Superior temporal gyrus (tissue), 1 donor: ENCODE data around the gene CFAP77.

ENCODE experiments used
- DNase-seq: peaks from one replicate; pipeline ENCODE4 v3.0.0-alpha.2; 2016; ENCODE audit errors: extremely low spot score

Gene CFAP77

GRCh38 chr9:132516911-132517310, 106.9 kb downstream of the CFAP77 start:
- no peak for DNase-seq

DNA sequence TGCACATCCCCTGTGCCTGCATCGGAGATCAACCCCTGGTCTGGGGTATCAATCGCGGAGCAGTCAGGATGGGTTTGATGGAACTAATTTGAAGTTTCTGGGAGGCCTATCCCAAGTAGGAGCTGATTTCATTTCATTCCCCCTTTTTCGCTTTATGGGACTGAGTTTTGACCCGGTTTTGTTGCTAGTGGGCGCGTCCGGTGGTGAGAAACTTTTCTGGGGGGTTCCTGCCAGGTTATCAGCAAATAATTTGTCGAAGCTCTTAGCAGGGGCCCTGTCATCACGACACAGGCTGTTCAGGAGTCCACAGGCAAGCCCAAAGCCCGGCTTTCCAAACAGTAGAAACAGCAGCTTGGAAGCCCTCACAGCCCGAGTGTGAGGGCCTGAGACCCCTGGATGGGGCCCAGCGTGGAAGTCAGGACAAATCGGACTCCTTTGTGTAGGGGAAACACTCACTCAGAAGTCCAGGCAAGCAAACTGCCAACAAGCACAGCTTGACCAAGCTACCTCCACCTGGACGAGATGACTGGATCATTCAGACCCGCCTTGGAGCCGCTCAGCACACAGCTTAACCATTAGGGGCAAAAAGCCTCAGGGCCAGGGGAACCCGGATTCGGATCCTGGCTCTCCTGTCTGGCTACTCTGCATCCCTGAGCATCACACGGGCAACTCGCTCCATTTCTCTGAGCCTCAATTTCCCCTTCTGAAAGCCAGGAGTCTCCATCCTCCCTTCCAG, 108.0 kb downstream of the CFAP77 start:
- DNase-seq: no peak

GRCh38 chr9:132518626-132519025, 108.6 kb downstream of the CFAP77 start:
- no peak for DNase-seq

DNA sequence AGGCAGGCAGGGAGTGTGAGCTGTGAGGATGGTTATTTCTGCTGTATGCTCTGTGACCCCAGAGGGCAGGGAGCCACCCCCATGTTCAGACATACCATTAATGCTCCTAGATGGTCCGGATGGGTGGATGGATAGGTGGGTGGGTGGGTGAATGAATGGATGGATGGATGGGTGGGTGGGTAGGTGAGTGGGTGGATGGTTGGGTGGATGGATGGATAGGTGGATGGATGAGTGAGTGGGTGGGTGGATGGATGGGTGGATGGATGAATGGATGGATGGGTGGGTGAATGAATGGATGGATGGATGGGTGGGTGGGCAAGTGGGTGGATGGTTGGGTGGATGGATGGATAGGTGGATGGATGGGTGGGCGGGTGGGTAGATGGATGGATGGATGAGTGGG, 109.0 kb downstream of the CFAP77 start:
- DNase-seq: no peak

DNA sequence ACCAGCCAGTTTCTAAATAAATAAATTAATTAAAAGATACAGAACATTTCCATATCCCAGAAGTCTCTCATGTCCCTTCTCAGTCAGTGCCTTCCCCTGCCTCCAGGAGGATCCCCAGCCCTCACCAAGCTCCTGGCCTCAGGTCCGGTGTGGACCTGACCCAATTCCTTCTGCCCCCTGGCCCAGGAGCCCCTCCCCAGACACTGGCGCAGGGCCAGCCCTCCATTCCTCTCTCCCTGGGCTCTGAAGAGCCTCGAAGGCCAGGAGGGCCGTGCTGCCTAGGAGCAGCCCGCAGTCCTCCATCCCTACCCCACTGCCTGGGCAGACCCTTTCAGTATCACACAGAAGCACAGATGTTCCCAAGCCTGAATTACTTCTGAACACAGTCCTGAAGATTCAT, 110.6 kb downstream of the CFAP77 start:
- DNase-seq: no peak

GRCh38 chr9:132525308-132526023, 115.5 kb downstream of the CFAP77 start:
- no peak for DNase-seq

DNA sequence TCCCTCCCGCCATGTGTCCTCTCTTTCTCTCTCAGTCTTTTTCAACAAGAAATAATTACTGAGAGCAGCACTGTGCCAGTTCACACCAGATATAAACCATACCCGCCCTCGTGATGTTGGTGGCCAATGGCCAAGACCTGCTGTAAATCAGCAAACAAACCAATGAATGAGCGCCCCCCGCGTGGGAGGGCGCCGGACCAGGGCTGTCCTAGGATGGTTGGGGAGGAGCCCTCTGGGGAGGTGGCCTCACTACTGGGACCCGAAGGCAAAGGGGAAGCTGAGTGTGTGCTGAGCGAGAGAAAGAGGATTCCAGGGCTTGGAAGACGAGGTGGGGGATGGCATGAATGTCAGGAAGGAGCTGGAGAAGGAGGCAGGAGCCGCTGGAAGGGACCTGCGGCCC, 121.2 kb downstream of the CFAP77 start:
- DNase-seq: no peak

DNA sequence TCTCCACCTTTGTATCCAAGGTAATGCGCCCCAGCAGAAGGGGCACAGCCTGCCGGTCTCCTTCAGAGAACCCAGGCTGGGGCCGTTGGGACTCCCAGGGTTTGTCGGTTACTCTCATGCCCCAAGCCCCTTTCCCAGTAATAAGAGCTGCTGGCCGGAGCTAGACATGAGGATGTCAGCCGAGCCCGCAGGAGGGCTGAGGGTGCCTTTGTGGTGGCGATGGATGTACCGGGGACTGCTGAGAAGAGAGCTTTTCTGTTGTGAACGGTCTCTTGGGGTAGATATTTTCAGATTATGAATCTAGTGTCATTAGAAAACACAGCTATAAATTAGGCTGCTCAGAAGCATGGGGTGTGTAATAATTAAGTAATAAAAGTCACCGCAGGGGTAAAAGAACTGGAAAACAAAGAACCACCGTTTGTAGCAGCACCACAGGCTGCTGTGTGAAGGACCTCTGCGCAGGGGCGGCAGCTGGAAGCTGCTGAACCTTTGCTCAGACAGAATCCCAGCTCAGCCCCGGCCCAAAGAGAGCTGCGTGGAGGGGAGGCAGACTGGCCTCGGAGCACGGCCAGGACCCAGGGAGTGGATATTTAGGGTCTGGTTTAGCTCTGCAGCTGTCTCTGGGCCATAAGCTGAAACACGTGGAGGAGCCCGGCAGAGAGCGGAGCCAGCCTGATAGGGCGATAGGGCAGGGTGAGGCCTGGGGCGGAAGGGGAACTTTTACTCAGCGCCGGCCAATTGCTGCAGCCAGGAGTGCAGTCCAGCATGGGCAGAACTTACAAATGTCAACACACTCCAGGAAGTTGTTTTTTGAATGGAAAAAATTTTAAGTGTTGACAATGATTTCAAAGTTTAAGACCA, 121.9 kb downstream of the CFAP77 start:
- no peak for DNase-seq

GRCh38 chr9:132534832-132535231, 124.8 kb downstream of the CFAP77 start:
- no peak for DNase-seq

DNA sequence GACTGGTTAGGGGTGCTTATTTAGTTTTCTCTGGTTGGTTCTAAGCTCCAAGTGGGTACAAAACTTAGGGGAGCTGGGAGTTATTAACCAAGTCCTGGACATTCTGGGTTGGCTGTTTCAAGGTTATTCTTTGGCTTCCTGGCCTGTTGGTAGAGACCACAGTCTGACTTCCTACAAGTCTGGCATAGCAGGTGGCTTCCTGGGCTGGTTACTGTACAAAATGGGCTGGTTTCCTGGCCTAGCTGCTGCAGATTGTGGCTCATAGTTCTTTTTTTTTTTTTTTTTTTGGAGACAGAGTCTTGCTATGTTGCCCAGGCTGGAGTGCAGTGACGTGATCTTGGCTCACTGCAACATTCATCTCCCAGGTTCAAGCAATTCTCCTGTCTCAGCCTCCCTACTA, 126.1 kb downstream of the CFAP77 start:
- DNase-seq: no peak

- DNase-seq: no peak
These were observed 127.3 kb downstream of the CFAP77 start for GRCh38 chr9:132537352-132537751.

- DNase-seq: no peak
These were observed 128.1 kb downstream of the CFAP77 start for GRCh38 chr9:132538071-132538470.

GRCh38 chr9:132539096-132539495, 129.1 kb downstream of the CFAP77 start:
- no peak for DNase-seq

GRCh38 chr9:132541051-132541450, 131.0 kb downstream of the CFAP77 start:
- no peak for DNase-seq

- DNase-seq: no peak
These were observed 132.1 kb downstream of the CFAP77 start for GRCh38 chr9:132541870-132542830.

GRCh38 chr9:132543251-132543650, 133.2 kb downstream of the CFAP77 start:
- DNase-seq: no peak

- DNase-seq: no peak
These were observed 133.9 kb downstream of the CFAP77 start for GRCh38 chr9:132543960-132544359.

DNA sequence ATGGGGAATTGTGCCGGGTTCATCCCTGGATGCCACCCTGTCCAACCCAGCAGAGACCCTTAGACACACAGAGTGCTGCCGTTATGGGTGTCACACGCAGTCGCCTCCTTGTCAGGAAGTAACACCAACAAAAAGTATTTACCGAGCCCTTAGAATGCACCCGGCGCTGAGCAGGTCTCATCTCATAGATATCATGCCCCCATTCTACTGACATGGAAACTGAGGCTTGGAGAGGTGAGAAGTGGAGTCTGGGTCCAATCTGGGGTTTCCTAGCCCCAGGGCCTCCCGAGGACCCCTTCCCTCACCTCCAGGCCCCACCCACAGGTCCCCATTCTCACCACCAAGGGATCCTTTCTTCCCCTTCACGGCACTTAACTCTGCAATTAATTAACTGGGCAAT, 135.6 kb downstream of the CFAP77 start:
- no peak for DNase-seq

DNA sequence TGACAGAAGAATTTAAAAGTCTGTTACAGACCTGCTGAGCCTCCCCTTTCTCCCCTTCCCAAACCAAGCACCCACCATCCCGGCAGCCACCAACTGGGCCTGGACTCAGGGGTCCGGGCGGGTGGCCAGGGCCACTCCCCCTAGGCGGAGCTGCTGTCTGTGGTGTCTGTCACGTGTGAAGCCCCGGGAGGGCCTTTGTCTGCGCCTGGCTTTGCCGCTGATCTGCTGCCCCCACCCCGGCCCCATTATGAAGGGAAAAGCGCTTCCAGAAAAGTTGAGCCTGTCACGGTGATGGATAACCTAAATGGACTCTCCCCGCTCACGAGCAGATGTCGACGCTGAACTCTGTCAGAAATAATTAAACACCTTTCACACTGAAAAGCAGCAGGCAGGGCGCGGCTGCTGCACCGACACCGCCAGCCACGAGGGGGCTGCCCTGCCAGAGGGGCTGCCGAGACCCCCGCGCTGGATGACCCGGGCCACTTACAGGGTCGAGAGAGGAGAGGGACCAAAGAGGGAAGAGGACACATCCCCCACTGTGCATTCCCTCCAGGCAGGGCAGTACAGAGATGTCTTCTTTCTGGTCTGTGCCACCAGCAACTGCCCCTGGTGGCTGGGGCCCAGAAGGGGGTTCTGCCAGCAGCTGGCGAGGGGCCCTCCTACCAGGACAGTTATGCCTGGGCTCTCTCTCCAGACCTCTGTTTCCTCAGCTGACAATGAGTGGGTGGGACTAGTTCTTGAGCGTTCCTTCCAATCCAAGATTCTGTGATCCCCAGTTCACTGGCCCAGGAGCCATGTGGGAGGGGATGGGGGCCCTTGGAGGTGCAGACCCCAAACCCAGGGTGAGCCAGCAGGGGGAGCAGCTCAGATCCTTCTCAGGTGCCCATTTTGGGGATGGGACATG, 136.4 kb downstream of the CFAP77 start:
- no peak for DNase-seq

DNA sequence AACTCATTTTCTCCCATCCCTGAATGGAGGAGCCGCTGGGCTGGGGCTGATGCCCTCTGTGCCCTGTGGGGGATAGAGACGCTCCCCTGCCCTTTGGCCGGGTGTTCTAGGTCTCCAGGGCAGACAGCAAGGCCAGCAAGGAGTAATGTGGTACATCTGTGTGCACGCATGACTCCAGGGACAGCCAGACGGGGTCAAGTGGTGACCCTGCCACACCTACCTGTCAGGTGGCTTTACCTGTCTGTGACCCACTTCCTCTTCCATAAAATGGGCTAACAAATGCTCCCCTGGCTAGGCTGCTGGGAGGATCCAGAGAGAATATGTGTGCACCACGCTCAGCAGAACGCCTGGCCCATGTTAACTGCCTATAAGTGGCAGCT, 137.0 kb downstream of the CFAP77 start:
- DNase-seq: no peak
